T-cell (primary cell): ENCODE measurements around the gene FYCO1. TPM values are rescaled to one million over a fixed set of nuclear protein-coding genes. Genes with fewer than 3 reads are reported as not detected.

Experiments
- ATAC-seq, 4 experiments: fragments of 200-7000 bp in 3 of 4; fragments of 150-1000 bp in 1 of 4; cut with Tn5 transposase; replicated peaks in 1 of 4; 1 replicate in 3 of 4; 2 replicates in 1 of 4; pipeline ENCODE4 v1.10.0; 2021; ENCODE audit warnings: moderate library complexity in 3 of 4, mild to moderate bottlenecking in 2 of 4, moderate number of reproducible peaks in 1 of 4
- CTCF ChIA-PET, 2 donors: fragments of 300-600 bp; sonication (Branson Sonifier 250); formaldehyde crosslinking; loops; one replicate each; lab custom pipeline; 2022; ENCODE audit warnings: antibody characterized with exemption in 2 of 2; lab: Charles Lee
- POLR2A ChIA-PET, 2 donors: fragments of 300-600 bp; sonication (Branson Sonifier 250); formaldehyde crosslinking; loops; one replicate each; lab custom pipeline; 2022; ENCODE audit warnings: antibody characterized with exemption in 2 of 2; lab: Charles Lee
- DNase-seq, 35 experiments: peaks; one replicate each; pipeline versions ENCODE4 v3.0.0 to v3.0.0-alpha.2; 2013 to 2023
- H3K27ac ChIP-seq: one replicate; pipeline ENCODE4 v1.5.1; 2013; ENCODE audit warnings: low read length
- H3K27me3 ChIP-seq, 2 experiments: replicated peaks in 1 of 2; 1 replicate in 1 of 2; 2 replicates in 1 of 2; pipeline versions ENCODE4 v1.6.1 to v1.7.0; 2013; ENCODE audit warnings: low read length in 1 of 2, mixed read lengths in 1 of 2; ENCODE audit not compliant: control insufficient read depth in 2 of 2, insufficient read depth in 2 of 2; ENCODE audit errors: extremely low read depth in 1 of 2
- H3K36me3 ChIP-seq, 2 donors: 1 replicate in 1 of 2; 2 replicates in 1 of 2; pipeline versions ENCODE4 v1.6.1 to v1.7.0; 2013; ENCODE audit warnings: low read length in 1 of 2; ENCODE audit not compliant: control insufficient read depth in 2 of 2, insufficient read depth in 1 of 2; ENCODE audit errors: extremely low read depth in 1 of 2
- H3K4me1 ChIP-seq, 2 experiments: 1 replicate in 1 of 2; 2 replicates in 1 of 2; pipeline versions ENCODE4 v1.6.1 to v1.7.0; 2013; ENCODE audit warnings: low read length in 2 of 2, mixed read lengths in 1 of 2; ENCODE audit not compliant: insufficient read depth in 2 of 2, control insufficient read depth in 1 of 2; ENCODE audit errors: extremely low read depth in 1 of 2
- H3K4me3 ChIP-seq, 2 donors: 1 replicate in 1 of 2; 2 replicates in 1 of 2; pipeline versions ENCODE4 v1.5.1 to v1.7.0; 2013; ENCODE audit warnings: mild to moderate bottlenecking in 2 of 2, low read length in 1 of 2, moderate library complexity in 1 of 2; ENCODE audit not compliant: control insufficient read depth in 1 of 2; ENCODE audit errors: extremely low read depth in 1 of 2
- H3K9me3 ChIP-seq: 2 replicates; pipeline ENCODE4 v1.7.0; 2013
- H3K27ac Mint-ChIP-seq, 2 donors: one replicate each; pipeline ENCODE4 v1.8.0; 2020 to 2021; ENCODE audit warnings: mild to moderate bottlenecking in 2 of 2, mixed read lengths in 2 of 2
- H3K27me3 Mint-ChIP-seq, 2 donors: one replicate each; pipeline ENCODE4 v1.8.0; 2021 to 2022; ENCODE audit warnings: mixed read lengths in 2 of 2
- H3K36me3 Mint-ChIP-seq: one replicate; pipeline ENCODE4 v1.8.0; 2021; ENCODE audit warnings: mixed read lengths
- H3K4me1 Mint-ChIP-seq, 3 donors: one replicate each; pipeline ENCODE4 v1.8.0; 2020 to 2022; ENCODE audit warnings: mixed read lengths in 3 of 3, mild to moderate bottlenecking in 1 of 3
- H3K4me3 Mint-ChIP-seq, 3 donors: one replicate each; pipeline ENCODE4 v1.8.0; 2020 to 2022; ENCODE audit warnings: mild to moderate bottlenecking in 3 of 3, mixed read lengths in 3 of 3, moderate library complexity in 3 of 3
- H3K9me3 Mint-ChIP-seq, 3 donors: one replicate each; pipeline ENCODE4 v1.8.0; 2020 to 2022; ENCODE audit warnings: mixed read lengths in 3 of 3
- WGBS: methylation state at CpG from one replicate; pipeline ENCODE4 v1.1.5; 2013; ENCODE audit warnings: missing lambda C conversion rate; ENCODE audit not compliant: insufficient coverage; 5-methylcytosine and 5-hydroxymethylcytosine counted together
- total RNA-seq, 35 experiments: library from RNA in 6 of 35; stranded (reverse) in 6 of 35; fragments of 120-200 nt in 1 of 35; gene quantifications; one replicate each; pipeline versions ENCODE4 v1.2.1 to v1.2.4 and lab custom pipeline; 2013 to 2026

The FYCO1 gene
- total RNA-seq, 5 donors from 2014 or later (not counting 1 experiment from before 2014, with no cell fraction given): 24.6 to 46.3 (median 35.0) TPM

DNA sequence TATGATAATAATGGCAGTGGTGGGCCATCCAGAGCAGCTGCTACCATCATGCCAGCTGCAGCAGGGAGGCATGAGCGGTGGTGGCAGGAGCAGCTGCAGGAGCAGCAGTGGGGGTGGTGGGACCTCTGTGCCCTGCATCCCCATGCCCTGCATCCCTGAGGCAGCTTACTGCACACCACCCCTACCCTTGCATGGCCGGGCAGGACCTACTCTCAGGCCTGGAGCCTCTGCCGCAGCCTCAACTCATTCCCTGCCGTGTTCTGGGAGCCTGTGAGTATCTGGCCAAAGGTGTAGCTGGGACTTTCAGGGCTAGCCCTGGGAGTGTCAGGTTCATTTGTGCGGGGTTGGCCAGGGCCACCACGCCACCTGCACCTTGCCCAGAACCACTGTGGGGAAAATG, 35.0 kb upstream of the FYCO1 start:
- POLR2A ChIA-PET: no interaction called here
- H3K4me3 ChIP-seq: no peak overlapping the region
- CTCF ChIA-PET: no interaction called here
- no peaks in the 10 kb centered on the region for H3K27me3 Mint-ChIP-seq
- no peaks in the 10 kb centered on the region for H3K27me3 ChIP-seq
- no peaks in the 10 kb centered on the region for H3K36me3 ChIP-seq
- H3K4me1 ChIP-seq: no peaks in the 10 kb centered on the region
- ATAC-seq: no peak
- peaks cover 2% of the 10 kb centered on the region for H3K9me3 ChIP-seq
- no peak overlapping the region for H3K4me3 Mint-ChIP-seq
- H3K4me1 Mint-ChIP-seq: peaks cover 0 to 4% (median 0%) of the 10 kb centered on the region in 3 donors
- no peak overlapping the region for H3K27ac ChIP-seq
- no peak overlapping the region for H3K27ac Mint-ChIP-seq
- WGBS: 98% methylated on average over 6 of the region's 6 CpGs
- H3K9me3 Mint-ChIP-seq: peaks cover 0 to 9% (median 6%) of the 10 kb centered on the region in 3 donors
- no peaks in the 10 kb centered on the region for H3K36me3 Mint-ChIP-seq
- no peak for DNase-seq

DNA sequence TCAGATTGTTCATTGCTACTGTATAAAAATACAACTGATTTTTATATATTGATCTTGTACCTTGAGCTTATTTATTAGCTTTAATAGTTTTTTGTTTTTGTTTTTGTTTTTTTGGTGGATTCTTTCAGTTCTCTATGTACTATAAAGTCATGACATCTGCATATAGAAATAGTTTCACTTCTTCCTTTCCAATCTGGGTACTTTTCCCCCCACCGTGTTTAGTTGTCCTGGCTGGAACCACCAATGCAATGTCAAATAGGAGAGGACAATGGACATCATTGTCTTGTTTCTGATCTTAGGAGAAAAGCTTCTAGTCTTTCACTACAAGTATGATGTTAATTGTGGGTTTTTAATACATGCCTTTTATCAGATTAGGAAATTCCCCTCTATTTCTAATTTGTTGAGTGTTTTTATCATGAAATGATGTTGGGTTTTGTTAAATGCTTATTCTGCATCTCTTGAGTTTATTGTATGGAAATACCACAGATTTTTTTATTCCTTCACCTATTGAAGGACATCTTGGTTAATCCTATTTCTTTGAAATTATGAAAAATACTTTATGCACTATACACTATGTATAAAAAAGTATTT, 34.4 kb upstream of the FYCO1 start:
- Mint-ChIP-seq H3K9me3 (peaks cover 0 to 9% (median 6%) of the 10 kb centered on the region in 3 donors), H3K4me3 (no peak overlapping the region), H3K36me3 (no peaks in the 10 kb centered on the region), H3K27me3 (no peaks in the 10 kb centered on the region), H3K27ac (no peak overlapping the region), H3K4me1 (peaks cover 0 to 4% (median 0%) of the 10 kb centered on the region in 3 donors)
- H3K4me1 ChIP-seq: no peaks in the 10 kb centered on the region
- ATAC-seq: no peak
- H3K27ac ChIP-seq: no peak overlapping the region
- no peaks in the 10 kb centered on the region for H3K27me3 ChIP-seq
- ChIA-PET CTCF (no interaction called here), POLR2A (interaction anchor here in 1 of 2 donors (0.6 kb wide), 1 partner anchor 12 kb away, joined by 3 read pairs; no protein-coding TSS in a partner anchor)
- no peak for DNase-seq
- no peak overlapping the region for H3K4me3 ChIP-seq
- no peaks in the 10 kb centered on the region for H3K36me3 ChIP-seq
- H3K9me3 ChIP-seq: peaks cover 2% of the 10 kb centered on the region
- WGBS: no CpG with 5 or more reads among the region's 1 CpG

DNA sequence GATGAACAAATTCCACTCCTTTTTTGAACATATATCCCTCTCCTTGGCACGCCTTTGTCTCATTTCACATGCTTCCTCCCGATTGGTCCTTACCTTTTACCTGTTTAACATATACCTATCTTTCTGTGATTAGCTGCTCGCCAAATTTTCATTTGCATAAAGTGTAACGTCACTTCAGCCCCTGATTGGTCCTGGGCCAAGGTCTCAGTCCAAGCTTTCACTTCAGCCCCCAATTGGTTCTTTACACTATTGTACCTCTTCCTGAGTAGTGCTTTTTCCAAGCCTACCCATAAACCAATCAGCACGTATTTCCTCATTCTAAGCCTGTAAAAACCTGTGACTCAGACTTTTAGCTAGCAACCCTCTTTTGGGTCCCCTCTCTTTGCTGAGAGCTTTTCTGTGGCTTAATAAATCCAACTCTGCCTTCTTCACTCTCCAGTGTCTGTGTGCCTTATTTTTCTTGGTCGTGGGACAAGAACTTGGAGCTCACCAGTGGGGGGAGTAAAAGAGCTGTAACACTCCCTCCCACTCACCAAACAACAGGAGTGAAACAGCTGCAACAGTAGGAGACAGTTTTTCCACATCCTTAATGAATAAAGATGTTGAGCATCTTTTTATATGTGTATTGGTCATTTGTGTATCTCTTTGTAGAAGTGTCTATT, 32.2 kb upstream of the FYCO1 start:
- ATAC-seq: no peak
- peaks cover 2% of the 10 kb centered on the region for H3K9me3 ChIP-seq
- no peaks in the 10 kb centered on the region for H3K27me3 ChIP-seq
- Mint-ChIP-seq H3K4me3 (no peak overlapping the region), H3K9me3 (peaks cover 0 to 9% (median 6%) of the 10 kb centered on the region in 3 donors), H3K36me3 (no peaks in the 10 kb centered on the region), H3K4me1 (peaks cover 0 to 4% (median 0%) of the 10 kb centered on the region in 3 donors), H3K27ac (no peak overlapping the region), H3K27me3 (no peaks in the 10 kb centered on the region)
- no peaks in the 10 kb centered on the region for H3K4me1 ChIP-seq
- 92% methylated on average over 4 of the region's 6 CpGs for WGBS
- CTCF ChIA-PET: interaction anchor here in 1 of 2 donors (0.6 kb wide), 1 partner anchor 50 kb away, joined by 3 read pairs; no protein-coding TSS in a partner anchor
- H3K27ac ChIP-seq: no peak overlapping the region
- H3K4me3 ChIP-seq: no peak overlapping the region
- DNase-seq: no peak
- POLR2A ChIA-PET: no interaction called here
- H3K36me3 ChIP-seq: no peaks in the 10 kb centered on the region

GRCh38 chr3:46027021-46027705, 31.5 kb upstream of the FYCO1 start, which contains the start of gene XCR1:
TSS of gene XCR1 (minus strand) at chr3:46027483. CDS start at chr3:46021947, 5,536 bp downstream.
- Histone ChIP-seq H3K36me3 (no peaks in the 10 kb centered on the region), H3K27ac (no peak within 1 kb of the TSS), H3K9me3 (peaks cover 2% of the 10 kb centered on the region), H3K4me3 (no peak within 1 kb of the TSS), H3K27me3 (no peaks in the 10 kb centered on the region), H3K4me1 (no peaks in the 10 kb centered on the region)
- H3K9me3 Mint-ChIP-seq: peaks cover 0 to 9% (median 6%) of the 10 kb centered on the region in 3 donors
- CTCF ChIA-PET: no interaction called here
- DNase-seq (no peak), ATAC-seq (no peak)
- H3K27ac Mint-ChIP-seq: no peak within 1 kb of the TSS
- 100% methylated on average over 1 of the region's 3 CpGs for WGBS
- H3K4me1 Mint-ChIP-seq: peaks cover 0 to 4% (median 0%) of the 10 kb centered on the region in 3 donors
- POLR2A ChIA-PET: no interaction called here
- no peaks in the 10 kb centered on the region for H3K36me3 Mint-ChIP-seq
- H3K27me3 Mint-ChIP-seq: no peaks in the 10 kb centered on the region
- no peak within 1 kb of the TSS for H3K4me3 Mint-ChIP-seq

DNA sequence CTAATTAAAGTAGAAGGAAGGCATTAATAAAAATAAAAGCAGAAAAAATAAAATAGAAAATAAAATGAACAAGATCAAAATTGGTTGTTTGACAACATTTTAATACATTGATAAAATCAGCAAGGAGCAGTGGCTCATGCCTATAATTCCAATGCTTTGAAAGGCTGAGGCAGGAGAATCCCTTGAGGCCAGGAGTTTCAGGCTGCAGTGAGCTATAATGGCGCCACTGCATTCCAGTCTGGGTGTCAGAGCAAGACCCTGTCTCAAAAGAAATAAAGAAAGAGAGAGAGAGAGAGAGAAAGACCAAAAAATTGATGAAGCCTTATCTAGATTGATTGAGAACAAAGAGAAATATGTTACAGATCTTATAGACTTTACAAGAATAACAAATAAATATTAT, 29.5 kb upstream of the FYCO1 start:
- no peak overlapping the region for H3K4me3 Mint-ChIP-seq
- Histone ChIP-seq H3K27ac (no peak overlapping the region), H3K4me1 (no peaks in the 10 kb centered on the region), H3K27me3 (peaks cover 0 to 4% of the 10 kb centered on the region in 2 experiments), H3K9me3 (peaks cover 2% of the 10 kb centered on the region), H3K36me3 (no peaks in the 10 kb centered on the region), H3K4me3 (no peak overlapping the region)
- no CpG with 5 or more reads among the region's 1 CpG for WGBS
- no peaks in the 10 kb centered on the region for H3K36me3 Mint-ChIP-seq
- peaks cover 0 to 9% (median 6%) of the 10 kb centered on the region in 3 donors for H3K9me3 Mint-ChIP-seq
- POLR2A ChIA-PET: interaction anchor here in 1 of 2 donors (0.5 kb wide), 1 partner anchor 15 kb away, joined by 4 read pairs; no protein-coding TSS in a partner anchor
- peaks cover 0 to 3% (median 0%) of the 10 kb centered on the region in 3 donors for H3K4me1 Mint-ChIP-seq
- ATAC-seq (no peak), DNase-seq (no peak)
- peaks cover 0 to 7% of the 10 kb centered on the region in 2 donors for H3K27me3 Mint-ChIP-seq
- H3K27ac Mint-ChIP-seq: no peak overlapping the region
- CTCF ChIA-PET: no interaction called here

- no peak for DNase-seq
- ChIA-PET CTCF (no interaction called here), POLR2A (interaction anchor here in 1 of 2 donors (0.6 kb wide), 1 partner anchor 1510 kb away, joined by 4 read pairs; no protein-coding TSS in a partner anchor)
- no peak overlapping the region for H3K4me3 ChIP-seq
- no peak overlapping the region for H3K27ac ChIP-seq
- Mint-ChIP-seq H3K36me3 (no peaks in the 10 kb centered on the region), H3K27ac (no peak overlapping the region), H3K27me3 (peaks cover 0 to 7% of the 10 kb centered on the region in 2 donors), H3K4me1 (no peaks in the 10 kb centered on the region), H3K9me3 (peaks cover 0 to 9% (median 6%) of the 10 kb centered on the region in 3 donors), H3K4me3 (no peak overlapping the region)
- no peaks in the 10 kb centered on the region for H3K36me3 ChIP-seq
- WGBS: 76% methylated on average over 2 of the region's 3 CpGs
- ATAC-seq: no peak
- no peaks in the 10 kb centered on the region for H3K4me1 ChIP-seq
- peaks cover 2% of the 10 kb centered on the region for H3K9me3 ChIP-seq
- peaks cover 0 to 4% of the 10 kb centered on the region in 2 experiments for H3K27me3 ChIP-seq
Measured at GRCh38 chr3:46024131-46024530, 28.5 kb upstream of the FYCO1 start.
